Tibial artery (tissue), 4 donors: ENCODE data around the gene WHAMM.
A peak's percentile ranks its signal among the peaks of the same experiment; 100 is the strongest.

Experiments used
- DNase-seq, 2 donors: peaks; one replicate each; pipeline ENCODE4 v3.0.0-alpha.2; 2019
- H3K27ac ChIP-seq, 2 donors: fragments of 200-600 bp; sonication (generic) in 1 of 2; 1 replicate in 1 of 2; 2 replicates in 1 of 2; pipeline ENCODE4 v1.5.1; 2018 to 2019; ENCODE audit warnings: mild to moderate bottlenecking in 1 of 2
- H3K27me3 ChIP-seq, 2 donors: fragments of 200-600 bp; sonication (generic) in 1 of 2; one replicate each; pipeline versions ENCODE4 v1.5.1 to v1.6.0; 2016 to 2019
- H3K36me3 ChIP-seq, 3 donors: fragments of 200-600 bp; sonication (generic) in 2 of 3; one replicate each; pipeline ENCODE4 v1.5.1; 2016 to 2019; ENCODE audit warnings: mild to moderate bottlenecking in 2 of 3
- H3K4me1 ChIP-seq, 4 donors: fragments of 200-600 bp; sonication (generic) in 2 of 4; 1 replicate in 3 of 4; 2 replicates in 1 of 4; pipeline ENCODE4 v1.5.1; 2016 to 2019
- H3K4me3 ChIP-seq, 2 donors: fragments of 200-600 bp; sonication (generic) in 1 of 2; 1 replicate in 1 of 2; 2 replicates in 1 of 2; pipeline ENCODE4 v1.5.1; 2018 to 2019; ENCODE audit warnings: mild to moderate bottlenecking in 2 of 2
- H3K9me3 ChIP-seq, 3 donors: fragments of 200-600 bp; sonication (generic) in 1 of 3; one replicate each; pipeline ENCODE4 v1.5.1; 2016 to 2019
- intact Hi-C: fragments of 100-400 bp; cut with DNase I; formaldehyde crosslinking; loops from one replicate; pipeline ENCODE4 v1.15.0; 2023; ENCODE audit warnings: low total_unique reads
- TF ChIP-seq, protein P1 (sequence below), 2 experiments: fragments of 200-600 bp in 1 of 2; fragments of 450-650 bp in 1 of 2; IDR thresholded peaks; one replicate each; pipeline ENCODE4 v1.5.1; 2017 to 2019; ENCODE audit warnings: antibody characterized with exemption in 2 of 2, mild to moderate bottlenecking in 1 of 2, moderate library complexity in 1 of 2

The WHAMM gene

DNA sequence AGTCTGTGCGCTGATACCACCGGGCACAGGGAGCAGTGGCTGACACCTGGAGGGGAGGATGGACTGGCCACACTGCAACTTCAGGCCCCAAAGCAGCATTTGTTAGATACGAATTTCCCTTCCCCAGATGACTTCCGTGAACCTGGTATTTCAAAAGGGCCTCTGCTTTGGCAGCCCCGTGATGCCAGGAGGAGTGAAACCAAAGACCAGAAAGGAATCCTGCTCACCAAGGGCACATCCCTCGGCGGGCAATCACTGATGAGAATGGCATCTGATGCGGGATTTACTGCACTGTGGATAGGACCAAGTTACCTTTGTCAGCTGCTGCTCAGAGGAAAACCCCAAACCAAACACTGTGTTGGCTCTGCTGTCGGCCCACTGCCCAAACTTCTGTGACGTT is 65.5 kb downstream of the WHAMM start:
- Histone ChIP-seq H3K4me3 (no peak overlapping the region), H3K27me3 (no peaks in the 10 kb centered on the region), H3K9me3 (no peaks in the 10 kb centered on the region), H3K4me1 (no peaks in the 10 kb centered on the region), H3K27ac (no peak overlapping the region), H3K36me3 (peaks cover 0 to 20% (median 0%) of the 10 kb centered on the region in 3 donors)
- intact Hi-C loops, result no loop called here
- DNase-seq, result peak in 1 of 2 donors; percentile 33
- TF ChIP-seq, protein P1, sequence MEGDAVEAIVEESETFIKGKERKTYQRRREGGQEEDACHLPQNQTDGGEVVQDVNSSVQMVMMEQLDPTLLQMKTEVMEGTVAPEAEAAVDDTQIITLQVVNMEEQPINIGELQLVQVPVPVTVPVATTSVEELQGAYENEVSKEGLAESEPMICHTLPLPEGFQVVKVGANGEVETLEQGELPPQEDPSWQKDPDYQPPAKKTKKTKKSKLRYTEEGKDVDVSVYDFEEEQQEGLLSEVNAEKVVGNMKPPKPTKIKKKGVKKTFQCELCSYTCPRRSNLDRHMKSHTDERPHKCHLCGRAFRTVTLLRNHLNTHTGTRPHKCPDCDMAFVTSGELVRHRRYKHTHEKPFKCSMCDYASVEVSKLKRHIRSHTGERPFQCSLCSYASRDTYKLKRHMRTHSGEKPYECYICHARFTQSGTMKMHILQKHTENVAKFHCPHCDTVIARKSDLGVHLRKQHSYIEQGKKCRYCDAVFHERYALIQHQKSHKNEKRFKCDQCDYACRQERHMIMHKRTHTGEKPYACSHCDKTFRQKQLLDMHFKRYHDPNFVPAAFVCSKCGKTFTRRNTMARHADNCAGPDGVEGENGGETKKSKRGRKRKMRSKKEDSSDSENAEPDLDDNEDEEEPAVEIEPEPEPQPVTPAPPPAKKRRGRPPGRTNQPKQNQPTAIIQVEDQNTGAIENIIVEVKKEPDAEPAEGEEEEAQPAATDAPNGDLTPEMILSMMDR (IDR thresholded peaks at IDR 0.05), result no peak

GRCh38 chr15:82875411-82876003 is 66.1 kb downstream of the WHAMM start:
- Histone ChIP-seq H3K4me3 (no peak overlapping the region), H3K27ac (no peak overlapping the region), H3K9me3 (no peaks in the 10 kb centered on the region), H3K27me3 (no peaks in the 10 kb centered on the region), H3K36me3 (peaks cover 0 to 20% (median 0%) of the 10 kb centered on the region in 3 donors), H3K4me1 (no peaks in the 10 kb centered on the region)
- TF ChIP-seq, protein P1 (IDR thresholded peaks at IDR 0.05), result no peak
- intact Hi-C loops, result no loop called here
- no peak for DNase-seq

DNA sequence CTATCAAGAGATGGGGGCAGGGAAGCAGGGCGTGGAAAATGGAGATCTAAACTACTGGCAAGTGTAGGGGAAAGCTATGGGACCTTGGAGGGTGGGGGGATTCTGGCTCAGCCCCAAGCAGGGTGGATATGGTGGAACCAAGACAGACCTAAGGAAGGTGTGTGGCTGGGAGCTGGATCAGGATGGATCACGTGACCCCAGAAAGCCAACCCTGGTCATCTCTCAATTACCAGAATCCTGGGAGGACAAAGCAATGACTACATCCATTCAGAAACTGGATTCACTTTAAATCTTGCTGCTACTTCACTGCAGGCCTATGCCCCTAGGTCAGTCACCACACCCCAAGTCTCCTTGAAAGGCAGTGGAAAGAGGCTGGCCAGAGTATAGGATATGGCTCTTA is 68.4 kb downstream of the WHAMM start:
- H3K4me3 ChIP-seq, result no peak overlapping the region
- H3K4me1 ChIP-seq, result no peaks in the 10 kb centered on the region
- peaks cover 0 to 25% (median 0%) of the 10 kb centered on the region in 3 donors for H3K36me3 ChIP-seq
- no peak for DNase-seq
- TF ChIP-seq, protein P1 (IDR thresholded peaks at IDR 0.05), result no peak
- no peaks in the 10 kb centered on the region for H3K27me3 ChIP-seq
- H3K9me3 ChIP-seq, result no peaks in the 10 kb centered on the region
- H3K27ac ChIP-seq, result no peak overlapping the region
- intact Hi-C loops, result no loop called here

DNA sequence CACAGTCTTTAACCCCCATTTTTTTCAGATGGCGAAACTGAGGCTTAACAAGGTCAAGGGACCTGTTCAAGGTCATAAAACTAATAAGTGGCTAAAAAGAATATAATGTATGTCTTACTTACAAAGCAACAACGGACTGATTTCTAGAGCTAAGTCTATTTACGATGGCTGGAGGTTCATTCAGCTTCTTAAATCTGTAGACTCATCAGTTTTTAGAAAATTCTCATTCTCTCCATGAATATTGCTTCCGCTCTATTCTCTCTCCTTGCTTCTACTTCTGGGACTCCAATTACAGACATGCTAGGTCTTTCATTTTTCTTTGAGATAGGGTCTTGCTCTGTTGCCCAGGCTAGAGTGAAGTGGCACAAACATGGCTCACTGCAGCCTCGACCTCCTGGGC is 68.9 kb downstream of the WHAMM start:
- Histone ChIP-seq H3K27me3 (no peaks in the 10 kb centered on the region), H3K4me3 (no peak overlapping the region), H3K36me3 (peaks cover 0 to 20% (median 0%) of the 10 kb centered on the region in 3 donors), H3K9me3 (no peaks in the 10 kb centered on the region), H3K27ac (no peak overlapping the region), H3K4me1 (no peaks in the 10 kb centered on the region)
- DNase-seq, result no peak
- TF ChIP-seq, protein P1 (IDR thresholded peaks at IDR 0.05), result no peak
- intact Hi-C loops, result no loop called here

DNA sequence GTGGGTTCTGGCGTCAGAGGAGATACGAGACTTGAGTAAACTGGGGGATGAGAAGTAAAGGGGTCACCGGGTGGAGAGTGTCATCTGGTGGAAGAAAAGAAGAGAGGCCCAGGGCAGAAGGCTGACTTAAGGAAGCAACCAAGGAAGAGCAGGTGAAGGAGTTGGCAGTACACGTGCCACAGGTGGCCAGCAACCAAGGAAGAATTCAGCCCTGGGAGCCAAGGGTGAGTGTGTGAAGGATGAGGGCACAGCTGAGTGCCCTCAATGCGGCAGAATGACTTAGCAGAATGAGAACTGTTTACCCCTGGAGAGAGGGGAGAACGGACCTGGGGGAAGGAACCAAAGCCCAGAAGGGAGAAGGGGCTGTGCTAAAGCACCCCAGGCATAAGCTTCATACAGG is 71.3 kb downstream of the WHAMM start:
- H3K27ac ChIP-seq, result no peak overlapping the region
- H3K4me3 ChIP-seq, result no peak overlapping the region
- H3K36me3 ChIP-seq, result peaks cover 0 to 5% (median 0%) of the 10 kb centered on the region in 3 donors
- H3K4me1 ChIP-seq, result no peaks in the 10 kb centered on the region
- TF ChIP-seq, protein P1 (IDR thresholded peaks at IDR 0.05), result no peak
- H3K27me3 ChIP-seq, result no peaks in the 10 kb centered on the region
- no peak for DNase-seq
- H3K9me3 ChIP-seq, result no peaks in the 10 kb centered on the region
- intact Hi-C loops, result no loop called here

GRCh38 chr15:82881747-82882146 is 72.3 kb downstream of the WHAMM start:
- Histone ChIP-seq H3K4me3 (no peak overlapping the region), H3K4me1 (no peaks in the 10 kb centered on the region), H3K27me3 (no peaks in the 10 kb centered on the region), H3K9me3 (no peaks in the 10 kb centered on the region), H3K36me3 (peaks cover 0 to 5% (median 0%) of the 10 kb centered on the region in 3 donors), H3K27ac (no peak overlapping the region)
- intact Hi-C loops, result no loop called here
- no peak for DNase-seq
- TF ChIP-seq, protein P1 (IDR thresholded peaks at IDR 0.05), result no peak
